Astrocyte of the hippocampus (primary cell): ENCODE measurements around the gene PNPO.

ENCODE experiments used
- DNase-seq: peaks from one replicate; pipeline ENCODE4 v3.0.0; 2011; ENCODE audit warnings: low read depth, low spot score

PNPO gene

DNA sequence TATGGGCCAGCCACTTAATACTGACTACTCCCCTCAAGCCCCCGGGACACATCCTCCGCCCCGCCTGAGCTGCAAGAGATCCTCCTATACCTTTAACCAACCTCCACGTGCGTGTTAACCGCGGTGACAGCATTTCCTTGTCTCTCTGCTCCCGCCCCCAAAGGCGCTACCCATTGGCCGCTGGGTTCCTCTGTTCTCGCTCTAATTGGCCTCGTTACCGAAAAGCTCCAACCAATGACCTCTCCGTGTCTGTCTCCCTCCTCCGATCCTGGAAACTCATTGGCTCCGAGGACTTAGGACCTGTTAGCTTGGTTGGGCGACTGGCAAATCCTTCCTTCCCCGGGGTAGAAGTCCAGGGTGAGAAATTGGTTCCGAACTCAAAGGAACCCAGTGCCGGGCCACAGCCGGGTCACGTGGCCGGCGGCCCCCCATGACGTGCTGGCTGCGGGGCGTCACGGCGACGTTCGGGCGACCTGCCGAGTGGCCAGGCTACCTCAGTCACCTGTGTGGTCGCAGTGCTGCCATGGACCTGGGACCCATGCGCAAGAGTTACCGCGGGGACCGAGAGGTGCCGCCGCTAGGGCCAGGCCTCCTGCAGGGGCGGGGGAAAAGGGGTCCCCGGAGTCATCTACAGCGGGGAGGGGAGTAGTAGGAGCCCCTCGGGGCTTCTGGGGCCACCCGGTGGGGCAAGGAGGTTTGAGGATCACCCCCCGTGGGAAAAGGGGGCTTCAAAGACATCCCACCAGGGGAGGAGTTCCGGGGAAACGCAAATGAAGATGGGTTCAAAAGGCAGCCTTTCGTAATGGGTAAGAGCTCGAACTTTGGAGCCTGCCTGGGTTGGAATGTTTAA lies at the start of gene PNPO:
Gene PNPO, plus strand, starts transcription at position 326 of the 850 bp plus-strand sequence. Its CDS starts 105 bp downstream, at position 431.
- DNase-seq: peak; percentile 98

- DNase-seq: no peak
These were observed 46.6 kb upstream of the PNPO start for GRCh38 chr17:47894498-47895346.

- DNase-seq: no peak
These were observed 46.0 kb upstream of the PNPO start for GRCh38 chr17:47895347-47895855.

- DNase-seq: peak; percentile 100
These were observed 45.3 kb upstream of the PNPO start, which contains the start of gene SP2 for GRCh38 chr17:47895856-47896671. Gene SP2 (plus strand): TSS chr17:47896236. CDS start chr17:47896287, 51 bp downstream.

- no peak for DNase-seq
These were observed 44.5 kb upstream of the PNPO start for GRCh38 chr17:47896672-47897490.

DNA sequence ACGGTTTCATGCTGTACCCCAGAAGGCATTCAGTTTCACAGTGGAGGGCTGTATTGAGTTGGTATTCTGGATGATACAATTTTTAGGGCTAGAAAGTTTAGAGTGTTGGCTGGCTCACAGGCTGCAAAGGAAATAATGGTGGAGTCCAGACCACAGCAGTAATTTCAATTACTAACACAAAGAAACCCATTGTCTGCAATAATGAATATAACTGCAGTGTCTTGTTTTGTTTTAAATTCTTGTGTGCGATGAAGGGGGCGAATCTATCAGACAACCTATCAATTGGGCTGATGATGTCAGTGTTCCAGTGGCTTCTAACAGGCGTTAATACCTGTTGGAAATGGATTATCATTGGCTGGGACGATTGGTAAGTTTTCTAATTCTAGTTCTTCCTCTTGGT lies 43.8 kb upstream of the PNPO start:
- no peak for DNase-seq

GRCh38 chr17:47898241-47898640 lies 43.1 kb upstream of the PNPO start:
- DNase-seq: no peak

GRCh38 chr17:47899643-47900042 lies 41.7 kb upstream of the PNPO start:
- no peak for DNase-seq

- DNase-seq: no peak
These were observed 39.9 kb upstream of the PNPO start for GRCh38 chr17:47901423-47901822.

- DNase-seq: no peak
These were observed 39.2 kb upstream of the PNPO start for GRCh38 chr17:47902039-47902744.

- DNase-seq: peak; percentile 97
These were observed 36.1 kb upstream of the PNPO start for GRCh38 chr17:47905221-47905733.

GRCh38 chr17:47906443-47906842 lies 34.9 kb upstream of the PNPO start:
- no peak for DNase-seq

DNA sequence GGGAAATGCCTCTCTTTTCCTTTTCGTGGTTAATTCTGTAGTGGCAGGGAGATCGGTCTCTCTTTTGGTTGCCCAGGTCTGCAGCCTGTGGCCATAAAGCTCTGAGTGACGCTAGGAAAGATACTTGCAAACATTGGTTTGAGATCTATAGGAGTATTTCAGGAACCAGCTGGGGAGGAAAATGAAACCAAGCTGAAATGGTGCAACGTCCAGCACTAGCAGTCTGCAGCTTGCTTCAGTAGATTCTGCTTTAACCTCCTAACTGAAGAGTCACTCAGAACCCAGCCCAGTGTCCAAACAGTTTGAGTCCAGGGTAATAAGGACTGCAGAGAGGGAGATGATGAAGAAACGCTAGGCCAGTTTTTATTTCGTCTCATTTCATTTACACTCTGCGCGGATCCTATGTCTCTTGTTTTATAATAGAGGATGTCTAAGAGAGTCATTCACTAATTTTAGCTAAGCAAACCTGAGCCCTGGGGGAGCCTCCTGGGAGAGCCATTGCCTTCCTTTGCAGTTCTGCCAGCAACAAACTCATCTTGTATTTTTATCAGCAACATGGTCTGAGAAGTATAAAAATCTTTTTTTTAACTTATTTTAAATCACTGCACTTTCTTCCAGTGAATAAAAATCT lies 33.3 kb upstream of the PNPO start:
- DNase-seq: no peak

GRCh38 chr17:47913050-47913449 lies 28.3 kb upstream of the PNPO start:
- DNase-seq: no peak

- DNase-seq: no peak
These were observed 26.9 kb upstream of the PNPO start for GRCh38 chr17:47914306-47914948.

- peak; percentile 12 for DNase-seq
These were observed 25.5 kb upstream of the PNPO start for GRCh38 chr17:47915776-47916398.

- no peak for DNase-seq
These were observed 24.7 kb upstream of the PNPO start for GRCh38 chr17:47916489-47917208.

DNA sequence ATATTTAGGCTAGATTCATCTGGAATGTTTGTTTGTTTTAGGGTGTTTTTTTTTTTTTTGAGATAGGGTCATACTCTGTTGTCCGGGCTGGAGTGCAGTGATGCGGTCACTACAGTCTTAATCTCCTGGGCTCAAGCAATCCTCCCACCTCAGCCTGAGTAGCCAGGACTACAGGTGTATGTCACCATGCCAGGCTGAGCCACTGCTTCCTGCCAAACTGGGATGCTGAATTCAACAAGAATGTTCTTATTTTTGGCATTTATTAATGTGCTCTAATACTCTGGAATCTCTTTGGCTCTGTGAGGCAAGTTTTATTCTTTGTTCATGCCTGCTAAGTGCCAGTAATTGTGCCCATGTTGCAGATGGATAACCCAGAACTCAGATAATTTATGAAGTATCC lies 23.8 kb upstream of the PNPO start:
- no peak for DNase-seq
